ENCODE results near the gene RABGGTA. TPM values are rescaled to one million over a fixed set of nuclear protein-coding genes. Genes with fewer than 3 reads are reported as not detected.
"Not testable (repeated sequence)": the region's sequence is repeated elsewhere in the genome, so short reads cannot be mapped to it uniquely, and the experiment has no call there.

RABGGTA gene
- total and polyA plus RNA-seq, 2 experiments from 2014 or later, result 17.6 to 20.7 TPM

DNA sequence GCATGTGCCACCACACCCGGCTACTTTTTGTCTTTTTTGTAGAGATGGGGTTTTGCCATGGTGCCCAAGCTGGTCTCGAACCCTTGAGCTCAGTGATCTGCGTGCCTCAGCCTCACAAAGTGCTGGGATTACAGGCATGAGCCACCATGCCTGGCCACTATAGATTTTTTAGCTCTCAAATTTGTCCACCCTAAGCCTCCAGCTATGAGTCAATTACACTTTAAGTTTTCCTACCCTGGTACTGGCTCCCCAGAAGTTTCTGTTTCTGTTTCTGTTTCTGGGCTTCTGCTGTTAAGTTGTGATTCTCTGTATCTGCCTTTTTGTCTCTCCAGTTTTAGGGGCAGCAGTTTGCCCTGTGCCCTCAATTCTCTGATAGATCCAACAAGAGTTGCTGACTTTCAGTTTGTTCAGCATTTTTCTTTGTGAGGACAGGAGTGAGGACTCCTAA, 24.6 kb downstream of the RABGGTA start (continued):
- TF ChIP-seq, protein P1, sequence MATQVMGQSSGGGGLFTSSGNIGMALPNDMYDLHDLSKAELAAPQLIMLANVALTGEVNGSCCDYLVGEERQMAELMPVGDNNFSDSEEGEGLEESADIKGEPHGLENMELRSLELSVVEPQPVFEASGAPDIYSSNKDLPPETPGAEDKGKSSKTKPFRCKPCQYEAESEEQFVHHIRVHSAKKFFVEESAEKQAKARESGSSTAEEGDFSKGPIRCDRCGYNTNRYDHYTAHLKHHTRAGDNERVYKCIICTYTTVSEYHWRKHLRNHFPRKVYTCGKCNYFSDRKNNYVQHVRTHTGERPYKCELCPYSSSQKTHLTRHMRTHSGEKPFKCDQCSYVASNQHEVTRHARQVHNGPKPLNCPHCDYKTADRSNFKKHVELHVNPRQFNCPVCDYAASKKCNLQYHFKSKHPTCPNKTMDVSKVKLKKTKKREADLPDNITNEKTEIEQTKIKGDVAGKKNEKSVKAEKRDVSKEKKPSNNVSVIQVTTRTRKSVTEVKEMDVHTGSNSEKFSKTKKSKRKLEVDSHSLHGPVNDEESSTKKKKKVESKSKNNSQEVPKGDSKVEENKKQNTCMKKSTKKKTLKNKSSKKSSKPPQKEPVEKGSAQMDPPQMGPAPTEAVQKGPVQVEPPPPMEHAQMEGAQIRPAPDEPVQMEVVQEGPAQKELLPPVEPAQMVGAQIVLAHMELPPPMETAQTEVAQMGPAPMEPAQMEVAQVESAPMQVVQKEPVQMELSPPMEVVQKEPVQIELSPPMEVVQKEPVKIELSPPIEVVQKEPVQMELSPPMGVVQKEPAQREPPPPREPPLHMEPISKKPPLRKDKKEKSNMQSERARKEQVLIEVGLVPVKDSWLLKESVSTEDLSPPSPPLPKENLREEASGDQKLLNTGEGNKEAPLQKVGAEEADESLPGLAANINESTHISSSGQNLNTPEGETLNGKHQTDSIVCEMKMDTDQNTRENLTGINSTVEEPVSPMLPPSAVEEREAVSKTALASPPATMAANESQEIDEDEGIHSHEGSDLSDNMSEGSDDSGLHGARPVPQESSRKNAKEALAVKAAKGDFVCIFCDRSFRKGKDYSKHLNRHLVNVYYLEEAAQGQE (IDR thresholded peaks at IDR 0.05; ENCODE audit: unreplicated experiment), result no peak

DNA sequence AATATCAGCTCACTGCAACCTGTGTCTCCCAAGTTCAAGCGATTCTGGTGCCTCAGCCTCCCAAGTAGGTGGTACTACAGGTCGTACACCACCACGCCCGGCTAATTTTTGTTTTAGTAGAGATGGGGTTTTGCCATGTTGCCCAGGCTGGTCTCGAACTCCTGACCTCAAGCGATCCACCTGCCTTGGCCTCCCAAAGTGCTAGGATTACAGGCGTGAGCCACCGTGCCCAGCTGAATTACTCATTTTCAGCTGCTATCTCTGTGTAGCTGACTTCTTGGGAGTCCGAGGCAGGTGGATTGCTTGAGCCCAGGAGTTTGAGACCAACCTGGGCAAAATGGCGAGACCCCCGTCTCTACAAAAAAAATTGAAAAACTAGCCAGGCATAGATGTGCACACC, 26.0 kb downstream of the RABGGTA start:
- H3K4me2 ChIP-seq; H3K27ac ChIP-seq (ENCODE audit: low read depth); H3K4me3 ChIP-seq; H3K27ac Mint-ChIP-seq; H3K4me3 Mint-ChIP-seq; H3K36me3 Mint-ChIP-seq (ENCODE audit: low read depth); H3K27me3 ChIP-seq (ENCODE audit: insufficient read depth); H3K36me3 ChIP-seq (ENCODE audit: insufficient read depth); H3K4me1 Mint-ChIP-seq; H3K9me2 ChIP-seq (ENCODE audit: insufficient read depth); H3K79me2 ChIP-seq (replicated peaks; ENCODE audit: insufficient read depth); ATAC-seq; H2AFZ ChIP-seq; H4K20me1 ChIP-seq (replicated peaks; ENCODE audit: insufficient read depth); DNase-seq (ENCODE audit: low spot score); H3K9me3 Mint-ChIP-seq: not testable (repeated sequence)
- Histone ChIP-seq H3K4me1 (ENCODE audit: insufficient read depth) (peaks cover 10% of the 10 kb centered on the region), H3F3A (replicated peaks; ENCODE audit: low read depth) (peaks cover 11% of the 10 kb centered on the region)
- peaks cover 19% of the 10 kb centered on the region for H3K27me3 Mint-ChIP-seq (ENCODE audit: insufficient read depth, low read depth, poor library complexity)

DNA sequence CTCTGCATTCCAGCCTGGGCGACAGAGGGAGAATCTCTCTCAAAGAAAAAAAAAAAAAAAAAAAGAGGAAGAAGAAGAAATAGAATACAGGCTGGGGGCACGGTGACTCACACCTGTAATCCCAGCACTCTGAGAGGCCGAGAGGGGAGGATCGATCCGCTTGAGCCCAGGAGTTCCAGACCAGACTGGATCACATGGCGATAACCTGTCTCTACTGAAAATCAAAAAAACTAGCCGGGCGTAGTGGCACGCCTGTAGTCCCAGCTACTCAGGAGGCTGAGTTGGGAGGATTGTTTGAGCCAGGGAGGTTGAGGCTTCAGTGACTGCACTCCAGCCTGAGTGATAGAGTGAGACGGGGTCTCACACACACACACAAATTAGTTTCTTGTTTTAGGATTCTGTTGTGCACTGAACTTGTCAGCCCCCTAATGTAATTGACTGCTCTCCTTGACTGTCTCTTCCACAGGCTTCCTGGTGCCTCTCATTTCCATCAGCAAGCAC, 28.0 kb downstream of the RABGGTA start:
- Histone ChIP-seq H3F3A (replicated peaks; ENCODE audit: low read depth) (peaks cover 11% of the 10 kb centered on the region), H3K36me3 (ENCODE audit: insufficient read depth) (no peaks in the 10 kb centered on the region; the same call in 1 of the 2 replicates), H3K4me3 (peak overlapping the region; percentile 98), H2AFZ (peak overlapping the region; percentile 2; the same call in 1 of the 2 replicates), H3K9me2 (ENCODE audit: insufficient read depth) (no peaks in the 10 kb centered on the region), H3K79me2 (replicated peaks; ENCODE audit: insufficient read depth) (0 out of 2 replicates have a peak, but pooled peaks cover 2% of the 10 kb centered on the region), H3K4me1 (ENCODE audit: insufficient read depth) (peaks cover 10% of the 10 kb centered on the region), H3K27ac (ENCODE audit: low read depth) (peak overlapping the region; percentile 89), H3K4me2 (peak overlapping the region; percentile 77), H4K20me1 (replicated peaks; ENCODE audit: insufficient read depth) (no peaks in the 10 kb centered on the region; the same call in 1 of the 2 replicates), H3K27me3 (ENCODE audit: insufficient read depth) (peaks cover 3% of the 10 kb centered on the region; the same call in 1 of the 2 replicates)
- peak overlapping the region; percentile 99 for H3K27ac Mint-ChIP-seq
- DNase-seq (ENCODE audit: low spot score) (peak; percentile 47), ATAC-seq (no peak; the same call in none of the 3 replicates)
- no peaks in the 10 kb centered on the region for H3K9me3 Mint-ChIP-seq
- peaks cover 8% of the 10 kb centered on the region for H3K4me1 Mint-ChIP-seq
- peaks cover 26% of the 10 kb centered on the region for H3K36me3 Mint-ChIP-seq (ENCODE audit: low read depth)
- peak overlapping the region; percentile 97 for H3K4me3 Mint-ChIP-seq
- H3K27me3 Mint-ChIP-seq (ENCODE audit: insufficient read depth, low read depth, poor library complexity), result peaks cover 17% of the 10 kb centered on the region
- TF ChIP-seq, protein P2, sequence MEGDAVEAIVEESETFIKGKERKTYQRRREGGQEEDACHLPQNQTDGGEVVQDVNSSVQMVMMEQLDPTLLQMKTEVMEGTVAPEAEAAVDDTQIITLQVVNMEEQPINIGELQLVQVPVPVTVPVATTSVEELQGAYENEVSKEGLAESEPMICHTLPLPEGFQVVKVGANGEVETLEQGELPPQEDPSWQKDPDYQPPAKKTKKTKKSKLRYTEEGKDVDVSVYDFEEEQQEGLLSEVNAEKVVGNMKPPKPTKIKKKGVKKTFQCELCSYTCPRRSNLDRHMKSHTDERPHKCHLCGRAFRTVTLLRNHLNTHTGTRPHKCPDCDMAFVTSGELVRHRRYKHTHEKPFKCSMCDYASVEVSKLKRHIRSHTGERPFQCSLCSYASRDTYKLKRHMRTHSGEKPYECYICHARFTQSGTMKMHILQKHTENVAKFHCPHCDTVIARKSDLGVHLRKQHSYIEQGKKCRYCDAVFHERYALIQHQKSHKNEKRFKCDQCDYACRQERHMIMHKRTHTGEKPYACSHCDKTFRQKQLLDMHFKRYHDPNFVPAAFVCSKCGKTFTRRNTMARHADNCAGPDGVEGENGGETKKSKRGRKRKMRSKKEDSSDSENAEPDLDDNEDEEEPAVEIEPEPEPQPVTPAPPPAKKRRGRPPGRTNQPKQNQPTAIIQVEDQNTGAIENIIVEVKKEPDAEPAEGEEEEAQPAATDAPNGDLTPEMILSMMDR (conservative IDR thresholded peaks at IDR 0.05; ENCODE audit: low read depth in 2 of 2), result no peak
- TF ChIP-seq ZNF114 (CRISPR knock-in tag; IDR thresholded peaks at IDR 0.05) (no peak), JUNB (IDR thresholded peaks at IDR 0.05; ENCODE audit: unreplicated experiment) (no peak), NANOG (IDR thresholded peaks at IDR 0.05; ENCODE audit: borderline replicate concordance) (no peak), CREB1 (CRISPR knock-in tag; IDR thresholded peaks at IDR 0.05; ENCODE audit: low read depth) (no peak), STAT1 (IDR thresholded peaks at IDR 0.05; ENCODE audit: unreplicated experiment) (no peak), POLR2AphosphoS5 (IDR thresholded peaks at IDR 0.05; ENCODE audit: low read depth) (no peak), EZH2 (IDR thresholded peaks at IDR 0.05; ENCODE audit: low read depth, unreplicated experiment) (no peak)
- TF ChIP-seq, protein P1 (IDR thresholded peaks at IDR 0.05; ENCODE audit: unreplicated experiment), result no peak
- TF ChIP-seq, protein P3, sequence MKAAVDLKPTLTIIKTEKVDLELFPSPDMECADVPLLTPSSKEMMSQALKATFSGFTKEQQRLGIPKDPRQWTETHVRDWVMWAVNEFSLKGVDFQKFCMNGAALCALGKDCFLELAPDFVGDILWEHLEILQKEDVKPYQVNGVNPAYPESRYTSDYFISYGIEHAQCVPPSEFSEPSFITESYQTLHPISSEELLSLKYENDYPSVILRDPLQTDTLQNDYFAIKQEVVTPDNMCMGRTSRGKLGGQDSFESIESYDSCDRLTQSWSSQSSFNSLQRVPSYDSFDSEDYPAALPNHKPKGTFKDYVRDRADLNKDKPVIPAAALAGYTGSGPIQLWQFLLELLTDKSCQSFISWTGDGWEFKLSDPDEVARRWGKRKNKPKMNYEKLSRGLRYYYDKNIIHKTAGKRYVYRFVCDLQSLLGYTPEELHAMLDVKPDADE (IDR thresholded peaks at IDR 0.05), result no peak

Measured in GM23338 (cell line).